RWPE1 (cell line): Measurements from ENCODE around the gene TFCP2.

Source experiments
- CTCF ChIA-PET: fragments of 350-600 bp; sonication (Branson Sonifier 250); formaldehyde crosslinking; extraction: SDS; loops from one replicate; lab custom pipeline; 2021; lab: Yijun Ruan, JAX
- POLR2A ChIA-PET: fragments of 400-600 bp; formaldehyde crosslinking; extraction: SDS; loops from one replicate; lab custom pipeline; 2020; ENCODE audit warnings: antibody characterized with exemption; ENCODE audit not compliant: low non-redundant PET; lab: Yijun Ruan, JAX
- DNase-seq: peaks from one replicate; pipeline ENCODE4 v3.0.0; 2012; ENCODE audit warnings: low spot score
- H3K27ac ChIP-seq: fragments of 450-650 bp; 2 replicates; pipeline ENCODE4 v1.5.1; 2017
- TF ChIP-seq, protein P1 (sequence below): fragments of 450-650 bp; conservative IDR thresholded peaks from 2 replicates; pipeline ENCODE4 v1.5.1; 2017; ENCODE audit warnings: low read depth, mild to moderate bottlenecking

Gene TFCP2

GRCh38 chr12:51126297-51126696 is 46.6 kb downstream of the TFCP2 start:
- ChIA-PET POLR2A (no interaction called here), CTCF (no interaction called here)
- H3K27ac ChIP-seq = no peak overlapping the region

GRCh38 chr12:51124504-51124903 is 48.4 kb downstream of the TFCP2 start:
- H3K27ac ChIP-seq = no peak overlapping the region; the same call in 1 of the 2 replicates
- TF ChIP-seq, protein P1, sequence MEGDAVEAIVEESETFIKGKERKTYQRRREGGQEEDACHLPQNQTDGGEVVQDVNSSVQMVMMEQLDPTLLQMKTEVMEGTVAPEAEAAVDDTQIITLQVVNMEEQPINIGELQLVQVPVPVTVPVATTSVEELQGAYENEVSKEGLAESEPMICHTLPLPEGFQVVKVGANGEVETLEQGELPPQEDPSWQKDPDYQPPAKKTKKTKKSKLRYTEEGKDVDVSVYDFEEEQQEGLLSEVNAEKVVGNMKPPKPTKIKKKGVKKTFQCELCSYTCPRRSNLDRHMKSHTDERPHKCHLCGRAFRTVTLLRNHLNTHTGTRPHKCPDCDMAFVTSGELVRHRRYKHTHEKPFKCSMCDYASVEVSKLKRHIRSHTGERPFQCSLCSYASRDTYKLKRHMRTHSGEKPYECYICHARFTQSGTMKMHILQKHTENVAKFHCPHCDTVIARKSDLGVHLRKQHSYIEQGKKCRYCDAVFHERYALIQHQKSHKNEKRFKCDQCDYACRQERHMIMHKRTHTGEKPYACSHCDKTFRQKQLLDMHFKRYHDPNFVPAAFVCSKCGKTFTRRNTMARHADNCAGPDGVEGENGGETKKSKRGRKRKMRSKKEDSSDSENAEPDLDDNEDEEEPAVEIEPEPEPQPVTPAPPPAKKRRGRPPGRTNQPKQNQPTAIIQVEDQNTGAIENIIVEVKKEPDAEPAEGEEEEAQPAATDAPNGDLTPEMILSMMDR = no peak
- DNase-seq = no peak
- POLR2A ChIA-PET = no interaction called here
- CTCF ChIA-PET = no interaction called here

More at GRCh38 chr12:51126297-51126696, 46.6 kb downstream of the TFCP2 start:
- TF ChIP-seq, protein P1 = no peak
- DNase-seq = no peak

GRCh38 chr12:51122844-51123243 is 50.1 kb downstream of the TFCP2 start:
- H3K27ac ChIP-seq = no peak overlapping the region
- DNase-seq = no peak
- TF ChIP-seq, protein P1 = no peak
- POLR2A ChIA-PET = no interaction called here
- CTCF ChIA-PET = no interaction called here

- H3K27ac ChIP-seq = peak overlapping the region; percentile 81
- ChIA-PET POLR2A (no interaction called here), CTCF (no interaction called here)
- TF ChIP-seq, protein P1 = no peak
- peak; percentile 94 for DNase-seq
These were observed 54.2 kb downstream of the TFCP2 start for GRCh38 chr12:51118706-51119105.

DNA sequence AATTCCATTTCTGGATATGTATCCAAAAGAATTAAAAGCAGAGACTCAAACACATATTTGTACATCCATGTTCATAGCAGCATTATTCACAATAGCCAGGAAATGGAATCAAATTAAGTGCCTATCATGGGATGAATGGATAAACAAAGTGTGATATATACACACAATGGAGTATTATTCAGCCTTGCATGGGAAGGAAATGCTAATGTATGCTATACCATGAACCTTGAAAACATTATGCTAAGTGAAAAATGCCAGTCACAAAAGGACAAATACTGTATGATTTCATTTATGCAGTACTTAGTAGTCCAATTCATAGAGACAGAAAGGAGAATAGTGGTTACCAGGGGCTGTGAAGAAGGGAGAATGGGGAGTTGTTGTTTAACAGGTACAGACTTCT is 57.4 kb downstream of the TFCP2 start:
- no peak for DNase-seq
- POLR2A ChIA-PET = no interaction called here
- TF ChIP-seq, protein P1 = no peak
- no peak overlapping the region for H3K27ac ChIP-seq
- CTCF ChIA-PET = interaction anchor here (0.7 kb wide), 1 partner anchor 57 kb away, joined by 9 read pairs; no protein-coding TSS in a partner anchor

DNA sequence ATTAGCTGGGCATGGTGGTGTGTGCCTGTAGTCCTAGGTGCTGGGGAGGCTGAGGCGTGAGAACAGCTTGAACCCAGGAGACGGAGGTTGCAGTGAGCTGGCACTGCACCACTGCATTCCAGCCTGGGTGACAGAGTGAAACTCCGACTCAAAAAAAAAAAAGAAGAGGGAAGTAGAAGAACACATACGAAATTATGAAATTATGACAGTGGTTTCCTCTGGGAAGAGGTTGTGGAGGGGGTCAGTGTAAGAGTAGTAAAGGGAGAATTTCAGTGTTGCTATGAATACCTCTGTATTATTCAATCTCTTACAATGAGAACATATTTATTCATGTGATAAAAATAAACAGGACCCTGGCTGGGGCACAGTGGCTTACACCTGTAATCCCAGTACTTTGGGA is 64.8 kb downstream of the TFCP2 start:
- POLR2A ChIA-PET = interaction anchor here (0.7 kb wide), 1 partner anchor 24 kb away, joined by 4 read pairs; no protein-coding TSS in a partner anchor
- DNase-seq = no peak
- H3K27ac ChIP-seq = no peak overlapping the region
- TF ChIP-seq, protein P1 = no peak
- CTCF ChIA-PET = no interaction called here
